H9 (cell line): ENCODE data around the gene MISP. TPM values are rescaled to one million over a fixed set of nuclear protein-coding genes. Genes with fewer than 3 reads are reported as not detected.

Source experiments
- DNase-seq: peaks from one replicate; pipeline ENCODE4 v3.0.0-alpha.2; 2017
- H2AFZ ChIP-seq: one replicate; pipeline ENCODE4 v1.6.1; 2013; ENCODE audit warnings: mild to moderate bottlenecking, low read length, control low read depth, moderate library complexity
- H2AK5ac ChIP-seq: 2 replicates; pipeline ENCODE4 v1.6.1; 2013; ENCODE audit warnings: low read length, control low read depth, mixed read lengths; ENCODE audit not compliant: insufficient read length
- H2BK120ac ChIP-seq: one replicate; pipeline ENCODE4 v1.6.1; 2013; ENCODE audit warnings: low read depth, mild to moderate bottlenecking, low read length, control low read depth, inconsistent platforms; ENCODE audit not compliant: poor library complexity, severe bottlenecking
- H2BK12ac ChIP-seq: 2 replicates; pipeline ENCODE4 v1.6.1; 2013; ENCODE audit warnings: low read length, control low read depth, mixed read lengths, low read depth; ENCODE audit not compliant: insufficient read length
- H2BK15ac ChIP-seq: 2 replicates; pipeline ENCODE4 v1.6.1; 2013; ENCODE audit warnings: low read depth, low read length, control low read depth
- H2BK20ac ChIP-seq: one replicate; pipeline ENCODE4 v1.6.1; 2013; ENCODE audit warnings: low read depth, mild to moderate bottlenecking, low read length, control low read depth, inconsistent platforms; ENCODE audit not compliant: poor library complexity, severe bottlenecking
- H2BK5ac ChIP-seq: 2 replicates; pipeline ENCODE4 v1.6.1; 2013; ENCODE audit warnings: low read length, control low read depth, mixed read lengths; ENCODE audit not compliant: insufficient read length
- H3K14ac ChIP-seq: 2 replicates; pipeline ENCODE4 v1.6.1; 2013; ENCODE audit warnings: low read length, control low read depth; ENCODE audit not compliant: insufficient read depth
- H3K18ac ChIP-seq: 2 replicates; pipeline ENCODE4 v1.6.1; 2013; ENCODE audit warnings: low read depth, mild to moderate bottlenecking, mixed read lengths, low read length, control low read depth; ENCODE audit not compliant: insufficient read length
- H3K23ac ChIP-seq: 2 replicates; pipeline ENCODE4 v1.6.1; 2013; ENCODE audit warnings: low read length, control low read depth, mixed read lengths, low read depth; ENCODE audit not compliant: insufficient read length
- H3K23me2 ChIP-seq: 2 replicates; pipeline ENCODE4 v1.6.1; 2013; ENCODE audit warnings: low read depth, mild to moderate bottlenecking, mixed read lengths, low read length, control low read depth; ENCODE audit not compliant: insufficient read length, poor library complexity, severe bottlenecking
- H3K27ac ChIP-seq: 2 replicates; pipeline ENCODE4 v1.5.1; 2013; ENCODE audit warnings: low read length, control low read depth, mixed read lengths, low read depth; ENCODE audit not compliant: insufficient read length
- H3K27me3 ChIP-seq: 2 replicates; pipeline ENCODE4 v1.6.1; 2013; ENCODE audit warnings: low read length, control low read depth, inconsistent platforms; ENCODE audit not compliant: insufficient read depth
- H3K4ac ChIP-seq: 2 replicates; pipeline ENCODE4 v1.6.1; 2013; ENCODE audit warnings: low read depth, mild to moderate bottlenecking, control low read depth, inconsistent platforms, low read length, moderate library complexity
- H3K4me1 ChIP-seq: 2 replicates; pipeline ENCODE4 v1.6.1; 2013; ENCODE audit warnings: low read length, control low read depth, inconsistent platforms; ENCODE audit not compliant: insufficient read depth
- H3K4me2 ChIP-seq: 2 replicates; pipeline ENCODE4 v1.6.1; 2013; ENCODE audit warnings: low read length, control low read depth, mixed read lengths; ENCODE audit not compliant: insufficient read length, insufficient read depth
- H3K56ac ChIP-seq: 2 replicates; pipeline ENCODE4 v1.6.1; 2013; ENCODE audit warnings: low read depth, mild to moderate bottlenecking, mixed read lengths, low read length, control low read depth; ENCODE audit not compliant: insufficient read length
- H3K79me1 ChIP-seq: 2 replicates; pipeline ENCODE4 v1.6.1; 2013; ENCODE audit warnings: low read depth, mild to moderate bottlenecking, moderate library complexity, low read length, control low read depth, inconsistent platforms; ENCODE audit not compliant: insufficient read depth, poor library complexity, severe bottlenecking
- H3K79me2 ChIP-seq: 2 replicates; pipeline ENCODE4 v1.6.1; 2013; ENCODE audit warnings: low read length, control low read depth, inconsistent platforms; ENCODE audit not compliant: insufficient read depth
- H3K9ac ChIP-seq: 2 replicates; pipeline ENCODE4 v1.6.1; 2013; ENCODE audit warnings: low read length, control low read depth, mixed read lengths; ENCODE audit not compliant: insufficient read length; ENCODE audit errors: extremely low read depth
- H3K9me3 ChIP-seq: one replicate; pipeline ENCODE4 v1.6.1; 2013; ENCODE audit warnings: low read depth, low read length, inconsistent platforms; ENCODE audit not compliant: control insufficient read depth
- H3T11ph ChIP-seq: one replicate; pipeline ENCODE4 v1.6.1; 2013; ENCODE audit warnings: mild to moderate bottlenecking, low read length, control low read depth, inconsistent platforms
- H4K20me1 ChIP-seq: one replicate; pipeline ENCODE4 v1.6.1; 2013; ENCODE audit not compliant: control insufficient read depth, insufficient read length, insufficient read depth
- H4K5ac ChIP-seq: 2 replicates; pipeline ENCODE4 v1.6.1; 2013; ENCODE audit warnings: low read depth, mild to moderate bottlenecking, mixed read lengths, low read length, control low read depth; ENCODE audit not compliant: insufficient read length
- H4K8ac ChIP-seq: replicated peaks from 2 replicates; pipeline ENCODE4 v1.6.1; 2013; ENCODE audit warnings: low read length, control low read depth, mixed read lengths, low read depth; ENCODE audit not compliant: insufficient read length
- H4K91ac ChIP-seq: 2 replicates; pipeline ENCODE4 v1.6.1; 2013; ENCODE audit warnings: low read depth, mild to moderate bottlenecking, moderate library complexity, mixed read lengths, low read length, control low read depth; ENCODE audit not compliant: insufficient read length
- H3K27ac Mint-ChIP-seq, 3 experiments: 2 replicates in 2 of 3; 3 replicates in 1 of 3; pipeline ENCODE4 v1.8.0; 2020 to 2021; ENCODE audit warnings: mixed read lengths in 3 of 3, mild to moderate bottlenecking in 1 of 3, moderate library complexity in 1 of 3
- H3K27me3 Mint-ChIP-seq: 2 replicates; pipeline ENCODE4 v1.8.0; 2021; ENCODE audit warnings: low read depth, mild to moderate bottlenecking, moderate library complexity, mixed read lengths
- H3K36me3 Mint-ChIP-seq, 3 experiments: 2 replicates in 2 of 3; 3 replicates in 1 of 3; pipeline ENCODE4 v1.8.0; 2020 to 2021; ENCODE audit warnings: low read depth in 3 of 3, mixed read lengths in 3 of 3; ENCODE audit not compliant: insufficient read depth in 1 of 3
- H3K4me1 Mint-ChIP-seq, 2 experiments: 2 replicates each; pipeline ENCODE4 v1.8.0; 2020; ENCODE audit warnings: mixed read lengths in 2 of 2
- H3K4me3 Mint-ChIP-seq, 2 experiments: 2 replicates in 1 of 2; 3 replicates in 1 of 2; pipeline ENCODE4 v1.8.0; 2020 to 2021; ENCODE audit warnings: mild to moderate bottlenecking in 2 of 2, mixed read lengths in 2 of 2, moderate library complexity in 1 of 2
- H3K9me3 Mint-ChIP-seq, 2 experiments: 2 replicates in 1 of 2; 3 replicates in 1 of 2; pipeline ENCODE4 v1.8.0; 2020; ENCODE audit warnings: mild to moderate bottlenecking in 2 of 2, mixed read lengths in 2 of 2, moderate library complexity in 1 of 2
- WGBS: extraction: QIAGEN DNeasy Blood & Tissue Kit; methylation state at CpG from one replicate; pipeline ENCODE4 v1.1.7; 2013; ENCODE audit warnings: missing lambda C conversion rate, low lambda C conversion rate, mixed read lengths; ENCODE audit not compliant: insufficient read length; ENCODE audit errors: extremely low coverage; 5-methylcytosine and 5-hydroxymethylcytosine counted together
- total RNA-seq: library from RNA; stranded (reverse); gene quantifications from 2 replicates; pipeline ENCODE4 v1.2.1, GENCODE V29; 2021
- TF ChIP-seq, protein P1 (sequence below): fragments of 200-600 bp; sonication (generic); conservative IDR thresholded peaks from 3 replicates; pipeline ENCODE4 v1.8.0; 2021; ENCODE audit warnings: antibody characterized with exemption, mild to moderate bottlenecking

MISP gene
- total RNA-seq, 1 experiment from 2014 or later: 0.44 TPM

DNA sequence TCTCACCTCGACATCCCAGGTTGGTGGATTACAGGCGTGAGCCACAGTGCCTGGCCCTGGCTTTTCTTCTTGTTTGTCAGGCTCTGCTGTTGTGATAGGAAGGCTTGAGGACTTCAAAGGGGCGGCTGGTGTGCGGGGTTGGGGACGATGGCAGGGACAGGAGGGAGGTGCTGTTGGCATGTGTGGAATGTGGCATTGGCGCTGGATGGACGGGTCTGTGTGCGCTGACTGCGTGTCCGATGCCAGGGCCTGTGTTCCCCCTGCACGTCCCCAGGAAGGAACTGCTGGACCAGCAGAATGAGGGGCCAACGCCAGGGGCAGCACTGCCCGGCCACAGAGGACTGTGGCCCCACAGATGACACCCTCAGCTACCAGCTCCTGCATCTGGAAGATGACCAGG is 33.6 kb downstream of the MISP start:
- no peaks in the 10 kb centered on the region for H3K79me2 ChIP-seq
- no peak overlapping the region for H2BK5ac ChIP-seq
- peak overlapping the region; percentile 38 for H4K91ac ChIP-seq
- H4K8ac ChIP-seq: no peak overlapping the region
- Mint-ChIP-seq H3K4me1 (peaks cover 29 to 38% of the 10 kb centered on the region in 2 experiments), H3K27me3 (no peaks in the 10 kb centered on the region), H3K36me3 (peaks cover 0 to 7% (median 4%) of the 10 kb centered on the region in 3 experiments; a peak in 3 of 7 replicates), H3K4me3 (0 out of 5 replicates have a peak overlapping the region, but pooled peaks of 1 of the 2 experiments have one; percentile 12), H3K27ac (peak overlapping the region in 2 of 3 experiments; percentile 21 to 67; a peak in 2 of 7 replicates), H3K9me3 (no peaks in the 10 kb centered on the region)
- no peak overlapping the region; the same call in 1 of the 2 replicates for H3K14ac ChIP-seq
- no peak overlapping the region for H4K5ac ChIP-seq
- 0 out of 2 replicates have a peak overlapping the region, but pooled peaks have one; percentile 29 for H2BK15ac ChIP-seq
- H3K23me2 ChIP-seq: peaks cover 16% of the 10 kb centered on the region
- H3K9ac ChIP-seq: no peak overlapping the region
- H4K20me1 ChIP-seq: no peaks in the 10 kb centered on the region
- no peak overlapping the region for H3K23ac ChIP-seq
- no peak overlapping the region for H3T11ph ChIP-seq
- H2BK12ac ChIP-seq: no peak overlapping the region
- H2BK120ac ChIP-seq: no peak overlapping the region
- no peak for DNase-seq
- no peak overlapping the region for H3K56ac ChIP-seq
- no peak overlapping the region for H2BK20ac ChIP-seq
- H2AFZ ChIP-seq: no peak overlapping the region
- H3K27ac ChIP-seq: no peak overlapping the region
- no peak overlapping the region for H3K4ac ChIP-seq
- H3K27me3 ChIP-seq: no peaks in the 10 kb centered on the region
- peak overlapping the region; percentile 25 for H2AK5ac ChIP-seq
- H3K18ac ChIP-seq: no peak overlapping the region
- H3K9me3 ChIP-seq: no peaks in the 10 kb centered on the region
- H3K79me1 ChIP-seq: no peaks in the 10 kb centered on the region
- TF ChIP-seq, protein P1, sequence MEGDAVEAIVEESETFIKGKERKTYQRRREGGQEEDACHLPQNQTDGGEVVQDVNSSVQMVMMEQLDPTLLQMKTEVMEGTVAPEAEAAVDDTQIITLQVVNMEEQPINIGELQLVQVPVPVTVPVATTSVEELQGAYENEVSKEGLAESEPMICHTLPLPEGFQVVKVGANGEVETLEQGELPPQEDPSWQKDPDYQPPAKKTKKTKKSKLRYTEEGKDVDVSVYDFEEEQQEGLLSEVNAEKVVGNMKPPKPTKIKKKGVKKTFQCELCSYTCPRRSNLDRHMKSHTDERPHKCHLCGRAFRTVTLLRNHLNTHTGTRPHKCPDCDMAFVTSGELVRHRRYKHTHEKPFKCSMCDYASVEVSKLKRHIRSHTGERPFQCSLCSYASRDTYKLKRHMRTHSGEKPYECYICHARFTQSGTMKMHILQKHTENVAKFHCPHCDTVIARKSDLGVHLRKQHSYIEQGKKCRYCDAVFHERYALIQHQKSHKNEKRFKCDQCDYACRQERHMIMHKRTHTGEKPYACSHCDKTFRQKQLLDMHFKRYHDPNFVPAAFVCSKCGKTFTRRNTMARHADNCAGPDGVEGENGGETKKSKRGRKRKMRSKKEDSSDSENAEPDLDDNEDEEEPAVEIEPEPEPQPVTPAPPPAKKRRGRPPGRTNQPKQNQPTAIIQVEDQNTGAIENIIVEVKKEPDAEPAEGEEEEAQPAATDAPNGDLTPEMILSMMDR: no peak
- H3K4me2 ChIP-seq: no peak overlapping the region
- WGBS: no CpG with 5 or more reads among the region's 13 CpGs
- no peaks in the 10 kb centered on the region; the same call in 1 of the 2 replicates for H3K4me1 ChIP-seq
